Left ventricle myocardium inferior (tissue), 1 donor: ENCODE results near the gene CLEC16A. TPM values are rescaled to one million over a fixed set of nuclear protein-coding genes. Genes with fewer than 3 reads are reported as not detected.

Experiments
- DNase-seq: peaks from one replicate; pipeline ENCODE4 v3.0.0-alpha.2; 2020
- H3K27ac ChIP-seq: fragments of 200-600 bp; replicated peaks from 2 replicates; pipeline ENCODE4 v1.8.0; 2021
- H3K27me3 ChIP-seq: fragments of 200-600 bp; 2 replicates; pipeline ENCODE4 v1.8.0; 2021; ENCODE audit warnings: low read depth
- H3K36me3 ChIP-seq: fragments of 200-600 bp; 2 replicates; pipeline ENCODE4 v1.8.0; 2021
- H3K4me1 ChIP-seq: fragments of 200-600 bp; 2 replicates; pipeline ENCODE4 v1.8.0; 2021
- H3K4me3 ChIP-seq: fragments of 200-600 bp; 2 replicates; pipeline ENCODE4 v1.8.0; 2021; ENCODE audit warnings: mild to moderate bottlenecking, moderate library complexity
- H3K9me3 ChIP-seq: fragments of 200-600 bp; replicated peaks from 2 replicates; pipeline ENCODE4 v1.8.0; 2021
- CTCF ChIP-seq: fragments of 200-600 bp; IDR thresholded peaks from 2 replicates; pipeline ENCODE4 v1.8.0; 2021; ENCODE audit warnings: antibody characterized with exemption, mild to moderate bottlenecking, borderline replicate concordance
- intact Hi-C: fragments of 100-400 bp; cut with micrococcal nuclease; formaldehyde crosslinking; loops from one replicate; pipeline ENCODE4 v1.11.0; 2022
- total RNA-seq: library from RNA; stranded (reverse); fragmentation: NEBNext Ultra II Directional; extraction: Animal tissue kit (Norgen Biotek cat#: 25700); gene quantifications from one replicate; pipeline ENCODE4 v1.2.1, GENCODE V29; 2021
- donor health status: DM: no; HTN: yes; CAD: no; lungs with severe emphysema.

CLEC16A gene
- total RNA-seq, 1 donor from 2014 or later = 24.6 TPM

GRCh38 chr16:11046382-11046931 lies 102.1 kb downstream of the CLEC16A start:
- H3K27me3 ChIP-seq = no peaks in the 10 kb centered on the region
- intact Hi-C loops = no loop called here
- no peak overlapping the region for H3K4me3 ChIP-seq
- peaks cover 87% of the 10 kb centered on the region for H3K36me3 ChIP-seq
- no peak for DNase-seq
- peaks cover 12% of the 10 kb centered on the region for H3K4me1 ChIP-seq
- H3K27ac ChIP-seq = peak overlapping the region; percentile 63
- no peaks in the 10 kb centered on the region for H3K9me3 ChIP-seq
- TF ChIP-seq CTCF = no peak

GRCh38 chr16:11047057-11047456 lies 102.7 kb downstream of the CLEC16A start:
- Histone ChIP-seq H3K27me3 (no peaks in the 10 kb centered on the region), H3K4me3 (no peak overlapping the region), H3K36me3 (peaks cover 87% of the 10 kb centered on the region), H3K4me1 (peaks cover 12% of the 10 kb centered on the region), H3K27ac (peak overlapping the region; percentile 63), H3K9me3 (no peaks in the 10 kb centered on the region)
- intact Hi-C loops = no loop called here
- DNase-seq = no peak
- no peak for TF ChIP-seq CTCF

- Histone ChIP-seq H3K9me3 (no peaks in the 10 kb centered on the region), H3K4me3 (no peak overlapping the region), H3K27me3 (no peaks in the 10 kb centered on the region), H3K27ac (peak overlapping the region; percentile 63), H3K36me3 (peaks cover 86% of the 10 kb centered on the region), H3K4me1 (peaks cover 12% of the 10 kb centered on the region)
- intact Hi-C loops = no loop called here
- DNase-seq = no peak
- no peak for TF ChIP-seq CTCF
Measured at GRCh38 chr16:11047939-11048800, 103.8 kb downstream of the CLEC16A start.

- H3K27ac ChIP-seq = no peak overlapping the region
- intact Hi-C loops = no loop called here
- H3K9me3 ChIP-seq = no peaks in the 10 kb centered on the region
- no peak for DNase-seq
- H3K4me1 ChIP-seq = peaks cover 12% of the 10 kb centered on the region
- H3K36me3 ChIP-seq = peaks cover 79% of the 10 kb centered on the region
- TF ChIP-seq CTCF = no peak
- H3K27me3 ChIP-seq = no peaks in the 10 kb centered on the region
- no peak overlapping the region for H3K4me3 ChIP-seq
Measured at GRCh38 chr16:11049396-11050059, 105.2 kb downstream of the CLEC16A start.

GRCh38 chr16:11050536-11050935 lies 106.2 kb downstream of the CLEC16A start:
- H3K9me3 ChIP-seq = no peaks in the 10 kb centered on the region
- no peak overlapping the region for H3K4me3 ChIP-seq
- no peaks in the 10 kb centered on the region for H3K27me3 ChIP-seq
- intact Hi-C loops = no loop called here
- peaks cover 12% of the 10 kb centered on the region for H3K4me1 ChIP-seq
- no peak for DNase-seq
- TF ChIP-seq CTCF = no peak
- peaks cover 70% of the 10 kb centered on the region for H3K36me3 ChIP-seq
- H3K27ac ChIP-seq = no peak overlapping the region
